GM18498 (cell line): ENCODE results near the gene OTX1.
"Not testable (repeated sequence)": the region's sequence is repeated elsewhere in the genome, so short reads cannot be mapped to it uniquely, and the experiment has no call there.

Experiments used
- ATAC-seq: cut with Tn5 transposase; IDR thresholded peaks from one replicate; pipeline ENCODE4 v1.9.1; 2021; ENCODE audit warnings: mild to moderate bottlenecking, moderate library complexity; ENCODE audit not compliant: unreplicated experiment

The OTX1 gene

GRCh38 chr2:63058144-63058920 lies 7.7 kb downstream of the OTX1 start:
- no peak for ATAC-seq

GRCh38 chr2:63058921-63059792 lies 8.5 kb downstream of the OTX1 start:
- ATAC-seq = no peak

- no peak for ATAC-seq
These were observed 9.3 kb downstream of the OTX1 start for GRCh38 chr2:63059793-63060471.

DNA sequence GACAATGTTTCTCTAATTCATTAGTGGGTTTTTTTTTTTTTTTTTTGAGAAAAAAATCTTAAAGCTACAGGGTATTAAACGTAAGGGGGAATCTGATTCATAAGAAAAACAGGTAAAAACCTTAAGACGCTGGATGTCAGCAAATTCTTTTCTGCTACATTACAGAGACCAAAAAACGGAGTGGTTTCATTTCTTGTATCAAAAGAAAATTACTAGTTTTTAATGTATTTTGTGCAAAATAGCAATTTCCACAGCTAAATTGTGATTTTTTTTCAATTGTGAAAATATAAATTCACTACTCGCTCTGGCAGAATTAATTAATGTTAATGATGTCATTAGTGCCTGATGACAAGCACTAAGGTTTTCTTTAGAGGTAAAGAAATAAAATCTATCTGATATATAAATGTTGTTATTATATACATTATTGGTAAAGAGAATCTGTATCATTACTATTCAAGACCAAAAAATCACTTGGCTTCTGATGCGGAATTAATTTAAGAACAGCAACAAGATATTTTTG lies 9.9 kb downstream of the OTX1 start:
- no peak for ATAC-seq

GRCh38 chr2:63064197-63064596 lies 13.6 kb downstream of the OTX1 start:
- ATAC-seq = no peak

- no peak for ATAC-seq
These were observed 14.0 kb downstream of the OTX1 start for GRCh38 chr2:63064661-63065060.

DNA sequence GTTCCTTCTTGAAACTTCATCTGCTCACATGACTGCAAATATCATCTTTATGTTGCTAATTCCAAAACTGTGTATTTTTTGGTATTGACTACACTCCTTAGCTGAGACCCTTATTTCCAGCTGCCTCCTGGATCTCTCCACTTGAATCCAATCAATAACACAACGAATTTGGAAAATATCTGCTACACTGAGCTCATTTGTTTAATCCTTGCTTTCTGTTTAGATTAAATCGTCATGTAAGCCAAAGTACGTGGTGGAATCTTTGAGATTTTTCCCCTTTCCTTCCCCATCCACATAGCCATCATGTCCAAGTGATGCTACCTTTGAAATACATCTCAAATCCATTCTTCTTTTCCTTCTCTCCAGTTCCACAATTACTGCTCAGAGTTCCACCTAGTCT lies 15.6 kb downstream of the OTX1 start:
- ATAC-seq = no peak

GRCh38 chr2:63066838-63067237 lies 16.2 kb downstream of the OTX1 start:
- ATAC-seq = no peak

DNA sequence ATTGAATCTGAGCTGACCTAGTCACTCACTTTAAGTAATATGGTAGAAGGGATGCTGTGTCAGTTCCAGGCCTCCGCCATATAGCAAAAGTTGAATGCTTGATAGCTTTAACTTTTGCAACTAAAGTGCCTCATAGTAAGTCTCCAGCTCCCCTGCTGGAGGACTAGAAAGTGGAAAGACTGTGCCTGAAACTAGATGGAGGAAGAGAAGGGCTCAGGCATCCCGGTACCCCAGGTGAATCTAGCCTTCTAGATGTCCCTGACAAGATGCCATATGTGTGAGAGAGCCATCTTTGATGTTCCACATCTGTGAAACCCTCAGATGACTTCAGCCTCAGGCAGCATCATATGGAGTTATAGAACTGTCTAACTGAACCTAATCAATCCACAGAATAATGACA lies 21.0 kb downstream of the OTX1 start:
- no peak for ATAC-seq

DNA sequence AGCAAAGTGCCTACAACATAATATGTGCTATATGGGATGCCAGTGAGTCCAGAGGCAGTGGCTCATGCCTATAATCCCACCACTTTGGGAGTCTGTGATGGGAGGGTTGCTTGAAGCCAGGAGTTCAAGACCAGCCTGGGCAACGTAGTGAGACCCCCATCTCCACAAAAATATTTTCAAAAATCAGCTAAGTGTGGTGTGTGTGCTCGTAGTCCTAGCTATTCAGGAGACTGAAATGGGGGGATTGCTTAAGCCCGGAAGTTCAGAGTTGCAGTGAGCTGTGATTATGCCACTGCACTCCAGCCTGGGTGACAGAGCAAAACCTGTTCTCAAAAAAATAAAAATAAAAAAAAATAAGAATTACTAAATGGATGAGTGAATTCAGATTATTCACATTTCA lies 23.4 kb downstream of the OTX1 start:
- no peak for ATAC-seq

GRCh38 chr2:63074399-63074798 lies 23.8 kb downstream of the OTX1 start:
- ATAC-seq = not testable (repeated sequence)

GRCh38 chr2:63078852-63079606 lies 28.4 kb downstream of the OTX1 start:
- ATAC-seq = no peak

GRCh38 chr2:63081404-63081803 lies 30.8 kb downstream of the OTX1 start:
- no peak for ATAC-seq

GRCh38 chr2:63086687-63087086 lies 36.1 kb downstream of the OTX1 start:
- no peak for ATAC-seq

- no peak for ATAC-seq
These were observed 41.8 kb downstream of the OTX1 start for GRCh38 chr2:63092401-63092800.

DNA sequence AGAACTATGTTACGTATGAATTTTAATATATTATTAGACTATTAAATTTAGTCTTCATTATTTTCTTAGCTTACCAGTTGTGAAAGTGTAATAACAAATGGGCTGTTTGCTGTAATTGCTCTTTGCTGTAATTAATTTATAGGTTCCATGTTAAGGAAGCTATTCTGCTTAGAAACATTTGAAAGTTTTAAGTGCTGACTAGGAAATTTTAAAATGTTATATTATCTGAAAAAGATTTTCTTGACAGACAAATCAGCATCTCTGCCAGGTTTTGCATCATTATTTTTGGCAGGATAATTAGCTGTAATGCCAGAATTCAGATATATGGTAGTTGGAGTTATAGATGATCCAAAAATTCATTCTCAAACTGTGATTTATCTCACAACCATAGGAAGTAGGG lies 42.2 kb downstream of the OTX1 start:
- ATAC-seq = no peak

GRCh38 chr2:63093502-63093901 lies 42.9 kb downstream of the OTX1 start:
- ATAC-seq = no peak

DNA sequence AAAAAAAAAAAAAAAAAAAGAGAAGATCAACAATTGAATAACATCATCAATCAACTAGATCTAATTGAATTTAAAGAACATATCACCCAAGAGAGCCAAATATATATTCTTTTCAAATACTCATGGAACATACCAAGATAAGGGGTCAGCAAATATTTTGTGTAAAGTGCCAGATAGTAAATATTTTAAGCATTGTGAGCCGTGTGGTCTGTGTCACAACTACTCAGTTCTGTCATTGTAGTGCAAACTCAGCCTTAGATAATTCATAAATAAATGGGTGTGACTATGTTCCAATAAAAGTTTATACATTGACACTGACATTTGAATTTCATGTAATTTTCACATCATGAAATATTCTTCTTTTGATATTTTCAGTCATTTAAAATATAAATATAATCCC lies 45.9 kb downstream of the OTX1 start:
- ATAC-seq = no peak

- no peak for ATAC-seq
These were observed 48.4 kb downstream of the OTX1 start for GRCh38 chr2:63099032-63099431.

DNA sequence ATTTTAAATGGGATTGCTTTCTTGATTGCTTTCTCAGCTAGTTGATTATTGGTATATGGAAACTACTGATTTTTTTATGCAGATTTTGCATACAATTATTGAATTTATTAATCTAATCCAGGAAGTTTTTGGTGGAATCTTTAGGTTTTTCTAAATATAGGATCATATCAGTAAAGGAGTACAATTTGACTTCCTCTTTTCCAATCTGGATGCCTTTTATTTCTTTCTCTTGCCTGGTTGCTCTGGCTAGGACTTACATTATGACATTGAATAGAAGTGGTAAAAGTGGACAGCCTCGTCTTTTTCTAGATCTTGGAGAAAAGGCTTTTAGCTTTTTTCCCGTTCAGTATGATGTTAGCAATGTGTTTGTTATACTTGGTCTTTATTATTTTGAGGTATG lies 51.3 kb downstream of the OTX1 start:
- no peak for ATAC-seq

- ATAC-seq = no peak
These were observed 53.9 kb downstream of the OTX1 start for GRCh38 chr2:63104482-63104881.
